ENCODE data around the gene EPHA3. TPM values are rescaled to one million over a fixed set of nuclear protein-coding genes. Genes with fewer than 3 reads are reported as not detected.

EPHA3 gene
- total and polyA plus RNA-seq, 2 donors (not counting 3 experiments of a cell fraction or from before 2014, with no cell fraction given): not detected

DNA sequence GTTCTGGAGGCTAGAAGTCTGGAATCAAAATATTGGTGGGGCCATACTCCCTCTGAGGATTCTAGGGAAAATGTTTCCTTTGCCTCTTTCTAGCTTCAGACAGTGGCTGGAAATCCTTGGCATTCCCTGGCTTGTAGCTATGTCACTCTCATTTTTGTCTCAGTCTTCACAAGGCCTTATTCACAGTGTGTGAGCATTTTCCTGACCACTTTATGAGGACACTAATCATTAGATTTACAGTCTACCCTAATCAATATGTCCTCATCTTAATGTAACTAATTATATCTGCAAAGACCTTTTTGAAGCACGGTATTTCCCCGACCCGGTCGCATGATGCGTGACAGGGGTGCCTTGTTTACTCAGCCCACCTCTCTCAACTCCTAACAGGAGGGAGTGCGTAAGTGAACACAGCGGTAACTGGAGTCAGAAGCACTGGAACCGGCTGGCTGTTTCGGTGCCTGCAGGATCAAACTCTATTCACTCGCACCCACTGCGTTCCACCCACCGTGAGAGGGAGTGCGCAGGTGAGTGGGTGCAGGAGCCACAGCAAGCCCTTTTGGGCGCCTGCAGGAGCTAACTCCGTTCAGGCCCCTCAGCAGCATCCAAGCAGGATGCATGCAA lies 155.0 kb downstream of the EPHA3 start:
- no peaks in the 10 kb centered on the region for H3K9me1 ChIP-seq (replicated peaks; ENCODE audit: control insufficient read depth, extremely low read depth, insufficient read depth, low read length)
- H3K9me3 ChIP-seq (replicated peaks; ENCODE audit: control insufficient read depth, insufficient read depth, low read length): peaks cover 2% of the 10 kb centered on the region
- H3K4me3 ChIP-seq (replicated peaks in 1 of 3; ENCODE audit: insufficient read depth in 1 of 3, low read depth in 1 of 3, low read length in 3 of 3): no peak overlapping the region
- no peaks in the 10 kb centered on the region for H3K36me3 ChIP-seq (ENCODE audit: control insufficient read depth in 2 of 2, extremely low read depth in 1 of 2, insufficient read depth in 2 of 2, low read length in 2 of 2)
- H3K27ac ChIP-seq (ENCODE audit: insufficient read depth, low read depth, low read length): no peak overlapping the region
- no peak overlapping the region for H3K4me2 ChIP-seq (ENCODE audit: insufficient read depth, low read length)
- intact Hi-C loops (cut with micrococcal nuclease) (no loop called here), dilution Hi-C loops (cut with MboI; ENCODE audit: extremely low pct_ligation_motif_present, low sequenced_read_pairs) (no loop called here)
- H3K9ac ChIP-seq (replicated peaks; ENCODE audit: extremely low read depth, insufficient read depth, low read length): no peak overlapping the region
- DNase-seq (ENCODE audit: low read depth, low spot score) (no peak), FAIRE-seq (no peak)
- TF ChIP-seq, protein P1, sequence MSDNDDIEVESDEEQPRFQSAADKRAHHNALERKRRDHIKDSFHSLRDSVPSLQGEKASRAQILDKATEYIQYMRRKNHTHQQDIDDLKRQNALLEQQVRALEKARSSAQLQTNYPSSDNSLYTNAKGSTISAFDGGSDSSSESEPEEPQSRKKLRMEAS (IDR thresholded peaks at IDR 0.05; ENCODE audit: insufficient read depth, insufficient read length): no peak
- TF ChIP-seq POLR2A (IDR thresholded peaks at IDR 0.05; ENCODE audit: low read depth, low read length) (no peak), GATA2 (IDR thresholded peaks at IDR 0.05; ENCODE audit: insufficient read depth, insufficient read length, low read depth, low read length) (no peak), JUN (IDR thresholded peaks at IDR 0.05; ENCODE audit: borderline replicate concordance, insufficient read depth, insufficient read length, low read depth) (no peak), FOS (IDR thresholded peaks at IDR 0.05; ENCODE audit: borderline replicate concordance, insufficient read depth, low read length) (no peak), MYC (IDR thresholded peaks at IDR 0.05; ENCODE audit: low read depth, low read length) (no peak), POLR2AphosphoS5 (IDR thresholded peaks at IDR 0.05; ENCODE audit: insufficient read depth, low read depth, low read length) (no peak), EZH2 (IDR thresholded peaks at IDR 0.05; ENCODE audit: borderline replicate concordance, low read depth, low read length, severe bottlenecking) (no peak)
- TF ChIP-seq, protein P2, sequence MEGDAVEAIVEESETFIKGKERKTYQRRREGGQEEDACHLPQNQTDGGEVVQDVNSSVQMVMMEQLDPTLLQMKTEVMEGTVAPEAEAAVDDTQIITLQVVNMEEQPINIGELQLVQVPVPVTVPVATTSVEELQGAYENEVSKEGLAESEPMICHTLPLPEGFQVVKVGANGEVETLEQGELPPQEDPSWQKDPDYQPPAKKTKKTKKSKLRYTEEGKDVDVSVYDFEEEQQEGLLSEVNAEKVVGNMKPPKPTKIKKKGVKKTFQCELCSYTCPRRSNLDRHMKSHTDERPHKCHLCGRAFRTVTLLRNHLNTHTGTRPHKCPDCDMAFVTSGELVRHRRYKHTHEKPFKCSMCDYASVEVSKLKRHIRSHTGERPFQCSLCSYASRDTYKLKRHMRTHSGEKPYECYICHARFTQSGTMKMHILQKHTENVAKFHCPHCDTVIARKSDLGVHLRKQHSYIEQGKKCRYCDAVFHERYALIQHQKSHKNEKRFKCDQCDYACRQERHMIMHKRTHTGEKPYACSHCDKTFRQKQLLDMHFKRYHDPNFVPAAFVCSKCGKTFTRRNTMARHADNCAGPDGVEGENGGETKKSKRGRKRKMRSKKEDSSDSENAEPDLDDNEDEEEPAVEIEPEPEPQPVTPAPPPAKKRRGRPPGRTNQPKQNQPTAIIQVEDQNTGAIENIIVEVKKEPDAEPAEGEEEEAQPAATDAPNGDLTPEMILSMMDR (IDR thresholded peaks at IDR 0.05; ENCODE audit: extremely low read depth in 1 of 2, insufficient read depth in 1 of 2, low read depth in 1 of 2, low read length in 2 of 2): no peak
- H3K4me1 ChIP-seq (ENCODE audit: control insufficient read depth, extremely low read depth, insufficient read depth, low read length): no peaks in the 10 kb centered on the region
- H2AFZ ChIP-seq (ENCODE audit: low read depth, low read length): no peak overlapping the region
- ChIA-PET POLR2A (no interaction called here), CTCF (no interaction called here)
- H3K27me3 ChIP-seq (ENCODE audit: control insufficient read depth in 2 of 2, insufficient read depth in 2 of 2, low read length in 2 of 2): no peaks in the 10 kb centered on the region
- no TSS peak for BruUV-seq (replicated peaks)
- H3K79me2 ChIP-seq (ENCODE audit: control insufficient read depth, insufficient read depth, low read length): no peaks in the 10 kb centered on the region
- H4K20me1 ChIP-seq (replicated peaks; ENCODE audit: control insufficient read depth, extremely low read depth, insufficient read depth, low read length): no peaks in the 10 kb centered on the region
